Keratinocyte (primary cell): ENCODE results near the gene SLC5A5. TPM values are rescaled to one million over a fixed set of nuclear protein-coding genes. Genes with fewer than 3 reads are reported as not detected.

Source experiments
- DNase-seq: peaks from one replicate; pipeline ENCODE4 v3.0.0-alpha.2; 2011; ENCODE audit warnings: low read depth, missing footprints, low spot score
- FAIRE-seq: peaks from 2 replicates; lab custom pipeline; 2011; peaks lifted over from hg19 to GRCh38; lab: Jason Lieb, UNC
- H2AFZ ChIP-seq: 2 replicates; pipeline ENCODE4 v1.6.0; 2012; ENCODE audit warnings: low read length, control low read depth, inconsistent platforms; ENCODE audit not compliant: control insufficient read depth
- H3K27ac ChIP-seq: 2 replicates; pipeline ENCODE4 v1.5.1; 2011; ENCODE audit warnings: low read length; ENCODE audit not compliant: control insufficient read depth, insufficient read depth
- H3K27me3 ChIP-seq: 3 replicates; pipeline ENCODE4 v1.6.0; 2011; ENCODE audit warnings: low read length; ENCODE audit not compliant: control insufficient read depth, insufficient read depth; ENCODE audit errors: extremely low read depth
- H3K36me3 ChIP-seq, 2 experiments: 2 replicates in 1 of 2; 3 replicates in 1 of 2; pipeline ENCODE4 v1.5.1; 2011; ENCODE audit warnings: low read length in 2 of 2, mild to moderate bottlenecking in 1 of 2; ENCODE audit not compliant: control insufficient read depth in 2 of 2, insufficient read depth in 2 of 2; ENCODE audit errors: extremely low read depth in 1 of 2
- H3K4me1 ChIP-seq: 3 replicates; pipeline ENCODE4 v1.5.1; 2011; ENCODE audit warnings: low read length; ENCODE audit not compliant: control insufficient read depth, insufficient read depth; ENCODE audit errors: extremely low read depth
- H3K4me2 ChIP-seq: 3 replicates; pipeline ENCODE4 v1.6.0; 2011; ENCODE audit warnings: low read depth, low read length; ENCODE audit not compliant: control insufficient read depth, insufficient read depth; ENCODE audit errors: extremely low read depth
- H3K4me3 ChIP-seq, 3 experiments: fragments of 200-600 bp in 1 of 3; sonication (generic) in 1 of 3; 2 replicates in 2 of 3; 3 replicates in 1 of 3; pipeline ENCODE4 v1.5.1; 2011 to 2016; ENCODE audit warnings: low read length in 3 of 3, mild to moderate bottlenecking in 3 of 3, control low read depth in 2 of 3, inconsistent platforms in 1 of 3, low read depth in 1 of 3, mixed read lengths in 1 of 3, mixed run types in 1 of 3, moderate library complexity in 1 of 3; ENCODE audit not compliant: control insufficient read depth in 2 of 3, insufficient read depth in 2 of 3; ENCODE audit errors: extremely low read depth in 1 of 3
- H3K79me2 ChIP-seq: 2 replicates; pipeline ENCODE4 v1.6.0; 2012; ENCODE audit warnings: low read length; ENCODE audit not compliant: control insufficient read depth, insufficient read depth
- H3K9ac ChIP-seq: 3 replicates; pipeline ENCODE4 v1.6.0; 2011; ENCODE audit warnings: low read length; ENCODE audit not compliant: control insufficient read depth, insufficient read depth; ENCODE audit errors: extremely low read depth
- H3K9me1 ChIP-seq: 3 replicates; pipeline ENCODE4 v1.6.0; 2011; ENCODE audit warnings: low read length; ENCODE audit not compliant: control insufficient read depth, insufficient read depth; ENCODE audit errors: extremely low read depth
- H3K9me3 ChIP-seq: 2 replicates; pipeline ENCODE4 v1.5.1; 2012; ENCODE audit warnings: low read depth, low read length; ENCODE audit not compliant: control insufficient read depth
- H4K20me1 ChIP-seq: 3 replicates; pipeline ENCODE4 v1.6.0; 2011; ENCODE audit warnings: low read length; ENCODE audit not compliant: control insufficient read depth, insufficient read depth; ENCODE audit errors: extremely low read depth
- EZH2 ChIP-seq: IDR thresholded peaks from one replicate; pipeline ENCODE4 v1.6.1; 2012; ENCODE audit warnings: inconsistent platforms, mild to moderate bottlenecking, low read length, moderate library complexity
- dilution Hi-C: fragments of 300-500 bp; cut with MboI; formaldehyde crosslinking; loops from one replicate; pipeline ENCODE4 v1.7.0; 2020; ENCODE audit warnings: low sequenced_read_pairs; ENCODE audit not compliant: extremely low pct_ligation_motif_present
- polyA plus RNA-seq, 5 experiments: library from polyadenylated mRNA; depleted of rRNA in 3 of 5; stranded (reverse) in 3 of 5; stranded (forward) in 1 of 5; unstranded in 1 of 5; fragments of >200 nt; gene quantifications; 1 replicate in 1 of 5; 2 replicates in 3 of 5; 3 replicates in 1 of 5; pipeline versions ENCODE4 v1.2.1 to v1.2.3, GENCODE V29; 2011 to 2012; ENCODE audit warnings: missing spikeins in 2 of 5, low read depth in 1 of 5, low replicate concordance in 1 of 5
- TF ChIP-seq, protein P1 (sequence below), 3 experiments: IDR thresholded peaks in 1 of 3; conservative IDR thresholded peaks in 1 of 3; optimal IDR thresholded peaks in 1 of 3; 2 replicates in 2 of 3; 3 replicates in 1 of 3; pipeline versions ENCODE3 to v1.5.1; 2011; ENCODE audit warnings: low read length in 3 of 3, mild to moderate bottlenecking in 3 of 3, moderate library complexity in 2 of 3, control low read depth in 1 of 3, inconsistent platforms in 1 of 3; ENCODE audit not compliant: insufficient read depth in 2 of 3; ENCODE audit errors: extremely low read depth in 1 of 3

The SLC5A5 gene
- polyA plus RNA-seq, 1 donor (not counting 4 experiments of a cell fraction or from before 2014, with no cell fraction given): not detected

DNA sequence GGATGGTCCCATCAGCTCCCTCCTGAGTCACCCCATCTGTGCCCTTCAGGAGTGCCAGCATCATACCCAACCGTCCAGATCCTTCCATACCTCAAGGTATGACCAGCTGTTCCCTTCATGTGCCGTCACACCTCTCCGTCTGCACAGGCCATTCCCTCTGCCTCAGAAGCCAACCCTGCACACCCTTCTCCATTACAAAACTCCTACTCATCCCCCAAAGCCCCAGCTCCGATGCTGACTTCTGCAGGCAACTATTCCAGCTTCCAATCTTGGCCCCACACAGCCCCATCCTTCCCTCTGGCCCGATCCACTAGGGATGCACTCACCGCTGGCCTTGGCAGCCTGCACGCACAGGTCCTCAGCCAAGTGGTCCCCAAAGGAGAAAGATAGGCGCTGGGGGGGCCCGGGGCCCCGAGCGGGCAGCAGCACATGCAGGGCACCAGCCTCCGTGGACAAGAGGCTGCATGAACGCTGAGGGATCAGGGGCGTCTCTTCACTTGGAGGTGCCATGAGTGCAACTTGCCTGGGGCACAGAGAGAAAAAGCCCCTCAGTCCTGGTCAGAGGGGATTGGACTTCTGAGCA, 27.7 kb upstream of the SLC5A5 start:
- DNase-seq (no peak), FAIRE-seq (no peak)
- H3K9me1 ChIP-seq: no peaks in the 10 kb centered on the region
- no peaks in the 10 kb centered on the region for H3K27me3 ChIP-seq
- no peak overlapping the region for H3K27ac ChIP-seq
- H3K4me1 ChIP-seq: peaks cover 11% of the 10 kb centered on the region
- H4K20me1 ChIP-seq: no peaks in the 10 kb centered on the region
- no peaks in the 10 kb centered on the region for H3K36me3 ChIP-seq
- H3K9me3 ChIP-seq: no peaks in the 10 kb centered on the region
- H3K9ac ChIP-seq: no peak overlapping the region
- no peak overlapping the region for H2AFZ ChIP-seq
- H3K4me2 ChIP-seq: no peak overlapping the region
- H3K79me2 ChIP-seq: no peaks in the 10 kb centered on the region
- dilution Hi-C loops: no loop called here
- no peak overlapping the region for H3K4me3 ChIP-seq
- TF ChIP-seq, protein P1, sequence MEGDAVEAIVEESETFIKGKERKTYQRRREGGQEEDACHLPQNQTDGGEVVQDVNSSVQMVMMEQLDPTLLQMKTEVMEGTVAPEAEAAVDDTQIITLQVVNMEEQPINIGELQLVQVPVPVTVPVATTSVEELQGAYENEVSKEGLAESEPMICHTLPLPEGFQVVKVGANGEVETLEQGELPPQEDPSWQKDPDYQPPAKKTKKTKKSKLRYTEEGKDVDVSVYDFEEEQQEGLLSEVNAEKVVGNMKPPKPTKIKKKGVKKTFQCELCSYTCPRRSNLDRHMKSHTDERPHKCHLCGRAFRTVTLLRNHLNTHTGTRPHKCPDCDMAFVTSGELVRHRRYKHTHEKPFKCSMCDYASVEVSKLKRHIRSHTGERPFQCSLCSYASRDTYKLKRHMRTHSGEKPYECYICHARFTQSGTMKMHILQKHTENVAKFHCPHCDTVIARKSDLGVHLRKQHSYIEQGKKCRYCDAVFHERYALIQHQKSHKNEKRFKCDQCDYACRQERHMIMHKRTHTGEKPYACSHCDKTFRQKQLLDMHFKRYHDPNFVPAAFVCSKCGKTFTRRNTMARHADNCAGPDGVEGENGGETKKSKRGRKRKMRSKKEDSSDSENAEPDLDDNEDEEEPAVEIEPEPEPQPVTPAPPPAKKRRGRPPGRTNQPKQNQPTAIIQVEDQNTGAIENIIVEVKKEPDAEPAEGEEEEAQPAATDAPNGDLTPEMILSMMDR (optimal IDR thresholded peaks at IDR 0.05 in 1 of 3, IDR thresholded peaks at IDR 0.05 in 1 of 3, conservative IDR thresholded peaks at IDR 0.05 in 1 of 3; ENCODE audit: extremely low read depth in 1 of 3, insufficient read depth in 2 of 3, low read length in 3 of 3): no peak
- no peak for TF ChIP-seq EZH2

DNA sequence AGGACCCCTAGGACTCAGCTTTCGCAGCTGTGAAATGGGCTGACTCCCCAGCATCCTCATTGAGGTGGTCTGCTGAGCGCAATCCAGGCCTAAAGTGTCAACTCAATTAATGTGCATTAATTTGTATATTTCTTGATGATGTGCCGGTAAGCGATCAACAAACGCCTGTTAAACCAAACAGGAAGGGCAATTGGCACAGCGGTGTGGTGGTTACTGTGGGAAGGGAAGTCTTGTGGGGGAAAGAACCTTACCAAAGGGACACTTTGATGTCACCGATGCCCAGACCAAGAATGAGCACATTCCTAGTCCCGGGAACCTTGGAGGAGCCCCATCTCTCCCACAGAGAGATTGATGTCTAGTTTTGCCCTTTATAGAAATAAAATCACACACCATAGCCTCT, 25.6 kb upstream of the SLC5A5 start:
- H3K4me2 ChIP-seq: no peak overlapping the region
- no peak overlapping the region for H3K9ac ChIP-seq
- TF ChIP-seq EZH2: no peak
- TF ChIP-seq, protein P1 (optimal IDR thresholded peaks at IDR 0.05 in 1 of 3, IDR thresholded peaks at IDR 0.05 in 1 of 3, conservative IDR thresholded peaks at IDR 0.05 in 1 of 3; ENCODE audit: extremely low read depth in 1 of 3, insufficient read depth in 2 of 3, low read length in 3 of 3): no peak
- H3K27me3 ChIP-seq: no peaks in the 10 kb centered on the region
- no peak overlapping the region for H3K27ac ChIP-seq
- H3K9me1 ChIP-seq: peaks cover 3% of the 10 kb centered on the region
- FAIRE-seq (no peak), DNase-seq (no peak)
- H3K36me3 ChIP-seq: no peaks in the 10 kb centered on the region
- no peak overlapping the region for H3K4me3 ChIP-seq
- peaks cover 22% of the 10 kb centered on the region for H3K4me1 ChIP-seq
- dilution Hi-C loops: no loop called here
- no peaks in the 10 kb centered on the region for H4K20me1 ChIP-seq
- H3K9me3 ChIP-seq: no peaks in the 10 kb centered on the region
- no peak overlapping the region for H2AFZ ChIP-seq
- no peaks in the 10 kb centered on the region for H3K79me2 ChIP-seq
